DOHH2 (cell line): Measurements from ENCODE around the gene PCBP3.

ENCODE experiments used
- CTCF ChIP-seq: fragments of 200-600 bp; sonication (generic); IDR thresholded peaks from one replicate; pipeline ENCODE4 v1.5.1; 2014; ENCODE audit warnings: antibody characterized with exemption, mild to moderate bottlenecking, low read depth, low read length; ENCODE audit not compliant: poor library complexity, severe bottlenecking
- EZH2phosphoT487 ChIP-seq: fragments of 200-600 bp; sonication (generic); IDR thresholded peaks from 2 replicates; pipeline ENCODE4 v1.6.1; 2017; ENCODE audit warnings: borderline replicate concordance, mild to moderate bottlenecking, antibody characterized with exemption, low read length, moderate library complexity, mixed read lengths

- no peak for TF ChIP-seq CTCF
- TF ChIP-seq EZH2phosphoT487 = no peak
Measured at GRCh38 chr21:45821315-45821962, 177.9 kb downstream of the PCBP3 start.
